GM23338 (cell line): ENCODE data around the gene HMX2. TPM values are rescaled to one million over a fixed set of nuclear protein-coding genes. Genes with fewer than 3 reads are reported as not detected.

Experiments used
- ATAC-seq: fragments of 200-7000 bp; cut with Tn5 transposase; 3 replicates; pipeline ENCODE4 v1.9.1; 2020
- DNase-seq: peaks from one replicate; pipeline ENCODE4 v3.0.0-alpha.2; 2015; ENCODE audit warnings: low spot score
- H2AFZ ChIP-seq: fragments of 200-600 bp; sonication (generic); 2 replicates; pipeline ENCODE4 v1.8.0; 2016; ENCODE audit warnings: antibody characterized with exemption, mild to moderate bottlenecking, moderate library complexity
- H3F3A ChIP-seq: fragments of 200-600 bp; sonication (generic); replicated peaks from 2 replicates; pipeline ENCODE4 v1.8.0; 2017; ENCODE audit warnings: antibody characterized with exemption, mixed run types, low read depth
- H3K27ac ChIP-seq: fragments of 200-600 bp; sonication (generic); 2 replicates; pipeline ENCODE4 v1.6.1; 2016; ENCODE audit warnings: low read depth
- H3K27me3 ChIP-seq: fragments of 200-600 bp; sonication (generic); 2 replicates; pipeline ENCODE4 v1.8.0; 2016; ENCODE audit warnings: mild to moderate bottlenecking, mixed run types, moderate library complexity; ENCODE audit not compliant: insufficient read depth
- H3K36me3 ChIP-seq: fragments of 200-600 bp; sonication (generic); 2 replicates; pipeline ENCODE4 v1.8.0; 2016; ENCODE audit warnings: mild to moderate bottlenecking; ENCODE audit not compliant: insufficient read depth
- H3K4me1 ChIP-seq: fragments of 200-600 bp; sonication (generic); 2 replicates; pipeline ENCODE4 v1.8.0; 2016; ENCODE audit warnings: mild to moderate bottlenecking, moderate library complexity; ENCODE audit not compliant: insufficient read depth
- H3K4me2 ChIP-seq: fragments of 200-600 bp; sonication (generic); 2 replicates; pipeline ENCODE4 v1.7.1; 2017; ENCODE audit warnings: mixed run types
- H3K4me3 ChIP-seq: fragments of 200-600 bp; sonication (generic); 2 replicates; pipeline ENCODE4 v1.6.1; 2016; ENCODE audit warnings: mixed run types
- H3K79me2 ChIP-seq: fragments of 200-600 bp; sonication (generic); replicated peaks from 2 replicates; pipeline ENCODE4 v1.8.0; 2017; ENCODE audit warnings: mild to moderate bottlenecking; ENCODE audit not compliant: insufficient read depth
- H3K9me2 ChIP-seq: fragments of 200-600 bp; sonication (generic); 2 replicates; pipeline ENCODE4 v1.8.0; 2017; ENCODE audit not compliant: insufficient read depth
- H4K20me1 ChIP-seq: fragments of 200-600 bp; sonication (generic); replicated peaks from 2 replicates; pipeline ENCODE4 v1.8.0; 2017; ENCODE audit warnings: mild to moderate bottlenecking; ENCODE audit not compliant: insufficient read depth
- H3K27ac Mint-ChIP-seq: 2 replicates; pipeline ENCODE4 v1.8.0; 2020; ENCODE audit warnings: inconsistent platforms, mild to moderate bottlenecking, moderate library complexity, mixed read lengths
- H3K27me3 Mint-ChIP-seq: 3 replicates; pipeline ENCODE4 v1.8.0; 2022; ENCODE audit warnings: low read depth, mild to moderate bottlenecking, moderate library complexity, mixed read lengths, inconsistent platforms; ENCODE audit not compliant: insufficient read depth, poor library complexity
- H3K36me3 Mint-ChIP-seq: 3 replicates; pipeline ENCODE4 v1.8.0; 2021; ENCODE audit warnings: low read depth, mild to moderate bottlenecking, inconsistent platforms, moderate library complexity, mixed read lengths
- H3K4me1 Mint-ChIP-seq: 3 replicates; pipeline ENCODE4 v1.8.0; 2020; ENCODE audit warnings: mild to moderate bottlenecking, inconsistent platforms, mixed read lengths
- H3K4me3 Mint-ChIP-seq: 3 replicates; pipeline ENCODE4 v1.8.0; 2021; ENCODE audit warnings: moderate library complexity, mild to moderate bottlenecking, inconsistent platforms, mixed read lengths
- H3K9me3 Mint-ChIP-seq: 3 replicates; pipeline ENCODE4 v1.8.0; 2020; ENCODE audit warnings: moderate library complexity, mild to moderate bottlenecking, inconsistent platforms, mixed read lengths
- CTCF ChIP-seq, 2 experiments: fragments of 200-600 bp in 1 of 2; sonication (generic) in 1 of 2; conservative IDR thresholded peaks; 2 replicates each; pipeline versions ENCODE4 v1.5.1 to v1.6.1; 2016 to 2017; ENCODE audit warnings: antibody characterized with exemption in 2 of 2, low read depth in 2 of 2, mild to moderate bottlenecking in 2 of 2, moderate library complexity in 1 of 2
- ETS1 ChIP-seq: IDR thresholded peaks from 2 replicates; pipeline ENCODE4 v1.6.1; 2016; ENCODE audit warnings: antibody characterized with exemption
- EZH2 ChIP-seq: fragments of 200-600 bp; sonication (generic); IDR thresholded peaks from one replicate; pipeline ENCODE4 v1.8.0; 2017; ENCODE audit warnings: antibody characterized with exemption, mild to moderate bottlenecking, low read depth; ENCODE audit not compliant: unreplicated experiment
- POLR2AphosphoS5 ChIP-seq: IDR thresholded peaks from 2 replicates; pipeline ENCODE4 v1.6.1; 2016; ENCODE audit warnings: antibody characterized with exemption, low read depth
- STAT1 ChIP-seq: IDR thresholded peaks from one replicate; pipeline ENCODE4 v1.6.1; 2016; ENCODE audit warnings: antibody characterized with exemption; ENCODE audit not compliant: unreplicated experiment
- ZNF462 ChIP-seq: fragments of 250-450 bp; sonication (Bioruptor Pico); IDR thresholded peaks from 2 replicates; pipeline ENCODE4 v1.5.0; 2020; ENCODE audit warnings: mild to moderate bottlenecking, moderate library complexity
- polyA plus RNA-seq: library from polyadenylated mRNA; unstranded; fragments of >200 nt; fragmentation: Nextera tagmentation; extraction: Ambion mirVana; gene quantifications from 2 replicates; pipeline ENCODE4 v1.2.1, GENCODE V29; 2016
- total RNA-seq: library from RNA; depleted of rRNA; stranded (reverse); fragments of >200 nt; shearing (Covaris generic); gene quantifications from 2 replicates; pipeline ENCODE4 v1.2.3, GENCODE V29; 2014

HMX2 gene
- total and polyA plus RNA-seq, 2 experiments from 2014 or later, result 2.6 to 3.4 TPM

DNA sequence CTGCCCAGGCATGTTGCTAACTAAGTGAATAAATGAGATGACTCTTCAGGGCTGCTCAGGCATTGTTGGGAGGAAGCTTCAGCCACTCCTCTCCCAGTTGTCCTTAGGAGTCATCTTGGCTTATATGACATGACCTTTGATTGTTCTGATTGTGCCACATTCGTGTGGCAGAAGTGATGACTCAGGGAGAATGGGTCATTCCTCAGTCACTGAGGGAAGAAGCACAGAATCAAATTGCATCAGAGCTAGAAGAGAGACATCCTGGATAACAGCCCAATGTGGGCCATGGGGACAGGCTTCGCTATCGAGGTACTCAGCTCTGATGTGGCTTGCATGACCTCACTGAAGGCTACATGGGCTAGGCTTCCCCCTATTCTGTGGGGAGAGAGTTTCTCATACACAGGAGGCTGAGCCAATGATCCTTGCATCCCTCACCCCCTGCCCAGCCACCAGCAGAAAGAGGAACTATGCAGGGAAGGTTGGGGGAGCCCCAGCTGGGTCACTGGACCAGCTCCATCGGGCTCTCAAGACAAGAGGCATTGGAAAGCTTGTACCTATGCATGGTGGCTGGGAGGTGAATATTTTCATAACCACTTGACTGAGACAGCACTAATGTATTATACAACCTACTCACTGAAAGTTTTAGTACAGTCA is 18.2 kb upstream of the HMX2 start (continued):
- TF ChIP-seq ZNF462 (CRISPR knock-in tag) (no peak), POLR2AphosphoS5 (no peak), STAT1 (no peak)

DNA sequence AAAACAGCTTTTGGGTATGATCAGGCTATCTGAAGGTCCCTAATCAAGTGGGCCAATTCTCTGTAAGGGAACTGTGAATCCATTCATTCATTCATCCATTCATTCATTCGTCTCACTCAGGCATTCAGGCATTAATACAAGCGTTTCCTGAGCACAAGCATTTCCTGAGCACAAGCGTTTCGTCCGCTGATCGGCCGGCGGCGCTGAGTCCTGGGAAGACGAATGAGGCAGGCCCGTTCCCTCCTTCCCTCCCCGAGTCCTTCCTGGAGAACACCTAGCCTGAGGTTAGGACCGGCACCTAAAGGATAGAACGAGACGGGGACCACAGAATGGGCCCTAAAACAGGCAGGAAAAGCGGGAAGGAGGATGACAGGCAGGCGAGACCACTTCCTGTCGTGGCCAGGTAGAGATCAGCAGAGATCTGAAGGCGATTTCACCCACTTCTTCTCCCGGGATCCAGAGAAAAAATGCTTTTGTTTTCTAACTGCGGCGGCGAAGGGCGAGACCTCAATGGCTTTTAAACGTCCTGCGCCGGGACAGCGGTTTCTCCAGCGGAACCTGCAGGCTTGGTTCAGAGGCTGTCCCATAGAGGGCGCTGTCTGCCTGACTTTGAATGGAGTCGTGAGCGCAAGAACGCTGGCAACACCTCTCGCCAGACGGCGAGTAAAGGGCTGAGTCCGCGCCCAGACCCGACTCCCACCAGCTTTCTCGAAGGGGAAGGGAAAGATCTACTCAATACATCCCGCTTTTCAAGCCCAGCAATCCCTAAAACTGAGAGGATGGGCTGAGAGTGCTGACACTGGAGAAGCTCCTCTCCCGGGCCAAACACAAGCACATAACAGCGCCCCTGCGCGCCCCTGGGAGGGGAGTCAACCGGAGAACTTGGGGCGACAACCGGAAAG is 15.1 kb upstream of the HMX2 start:
- peak; percentile 44 for ATAC-seq
- H3K4me3 ChIP-seq, result peak overlapping the region; percentile 57
- H3K9me2 ChIP-seq, result no peaks in the 10 kb centered on the region
- TF ChIP-seq ETS1 (no peak), CTCF (conservative IDR thresholded peaks at IDR 0.05; ENCODE audit: low read depth in 2 of 2) (peak; percentile 86 to 91), EZH2 (peak; percentile 41)
- H3K4me1 ChIP-seq, result peaks cover 11% of the 10 kb centered on the region
- H3K27ac ChIP-seq, result no peak overlapping the region
- no peak overlapping the region for H3K27ac Mint-ChIP-seq
- H3F3A ChIP-seq, result peaks cover 19% of the 10 kb centered on the region; the same call in 1 of the 2 replicates
- H3K27me3 Mint-ChIP-seq, result peaks cover 78% of the 10 kb centered on the region
- no peaks in the 10 kb centered on the region for H3K36me3 ChIP-seq
- no peaks in the 10 kb centered on the region; the same call in 2 of the 3 replicates for H3K36me3 Mint-ChIP-seq
- H3K27me3 ChIP-seq, result peaks cover 96% of the 10 kb centered on the region
- peak overlapping the region; percentile 87 for H3K4me2 ChIP-seq
- H4K20me1 ChIP-seq, result no peaks in the 10 kb centered on the region; the same call in 1 of the 2 replicates
- peak overlapping the region; percentile 75 for H3K4me3 Mint-ChIP-seq
- DNase-seq, result peak; percentile 97
- H3K79me2 ChIP-seq, result no peaks in the 10 kb centered on the region
- H2AFZ ChIP-seq, result peak overlapping the region; percentile 89
- peaks cover 11% of the 10 kb centered on the region; the same call in 2 of the 3 replicates for H3K9me3 Mint-ChIP-seq
- peaks cover 20% of the 10 kb centered on the region for H3K4me1 Mint-ChIP-seq
